NOMO-1 treated with dmso at 0.1 percent for 144 hours (cell line): ENCODE measurements around the gene BOK.
"Not testable (repeated sequence)": the region's sequence is repeated elsewhere in the genome, so short reads cannot be mapped to it uniquely, and the experiment has no call there.

Experiments used
- DNase-seq: peaks from one replicate; lab custom pipeline; 2025; ENCODE audit not compliant: unreplicated experiment; lab: John Stamatoyannopoulos, UW

BOK gene

GRCh38 chr2:241555711-241556110, 2.8 kb upstream of the BOK start:
- DNase-seq = no peak

- DNase-seq = no peak
Observed at GRCh38 chr2:241556746-241557145, 1.8 kb upstream of the BOK start.

- DNase-seq = no peak
Observed at GRCh38 chr2:241559323-241560161, 997 bp downstream of the BOK start.

GRCh38 chr2:241560162-241560882, 1.8 kb downstream of the BOK start:
- DNase-seq = no peak

- DNase-seq = no peak
Observed at GRCh38 chr2:241560883-241561474, 2.4 kb downstream of the BOK start.

- no peak for DNase-seq
Observed at GRCh38 chr2:241561832-241562231, 3.3 kb downstream of the BOK start.

GRCh38 chr2:241562269-241562891, 3.8 kb downstream of the BOK start:
- no peak for DNase-seq

- no peak for DNase-seq
Observed at GRCh38 chr2:241563031-241563507, 4.5 kb downstream of the BOK start.

GRCh38 chr2:241563571-241563980, 5.0 kb downstream of the BOK start:
- no peak for DNase-seq

GRCh38 chr2:241563981-241564595, 5.5 kb downstream of the BOK start:
- DNase-seq = no peak

GRCh38 chr2:241564596-241565410, 6.3 kb downstream of the BOK start:
- no peak for DNase-seq

GRCh38 chr2:241565411-241565810, 6.9 kb downstream of the BOK start:
- no peak for DNase-seq

GRCh38 chr2:241566021-241566420, 7.5 kb downstream of the BOK start:
- DNase-seq = not testable (repeated sequence)

GRCh38 chr2:241566468-241566867, 7.9 kb downstream of the BOK start:
- no peak for DNase-seq

GRCh38 chr2:241567266-241567665, 8.7 kb downstream of the BOK start:
- DNase-seq = not testable (repeated sequence)

GRCh38 chr2:241567776-241568175, 9.2 kb downstream of the BOK start:
- DNase-seq = no peak

GRCh38 chr2:241568726-241569125, 10.2 kb downstream of the BOK start:
- no peak for DNase-seq

GRCh38 chr2:241569831-241570281, 11.3 kb downstream of the BOK start:
- DNase-seq = no peak

- DNase-seq = no peak
Observed at GRCh38 chr2:241570961-241571581, 12.5 kb downstream of the BOK start.
